ENCODE data around the gene DKC1. TPM values are rescaled to one million over a fixed set of nuclear protein-coding genes. Genes with fewer than 3 reads are reported as not detected.

The DKC1 gene
- total RNA-seq, 2 experiments from 2014 or later: 51.7 to 58.6 TPM

DNA sequence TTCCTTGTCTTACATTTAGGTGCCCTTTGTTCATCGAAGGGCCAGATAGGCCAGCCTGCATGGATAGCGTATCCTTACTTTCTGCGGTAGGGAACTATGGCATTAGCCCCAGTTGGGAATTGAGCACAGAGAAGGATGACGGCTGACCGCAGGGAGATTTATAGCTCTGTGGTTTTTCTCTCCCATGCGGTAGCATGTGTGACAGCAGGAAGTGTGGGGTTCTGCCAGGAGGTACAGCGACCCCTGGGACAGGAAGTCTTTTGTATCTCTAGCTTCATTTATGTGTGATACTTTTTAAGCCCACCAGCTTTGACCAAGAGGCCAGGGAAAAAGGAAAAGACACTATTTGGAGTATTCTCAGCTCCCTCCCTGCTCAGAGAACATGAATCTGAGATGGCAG lies 44.8 kb upstream of the DKC1 start:
- no peaks in the 10 kb centered on the region for H3K9me3 Mint-ChIP-seq
- no peak for ATAC-seq (ENCODE audit: poor library complexity)

DNA sequence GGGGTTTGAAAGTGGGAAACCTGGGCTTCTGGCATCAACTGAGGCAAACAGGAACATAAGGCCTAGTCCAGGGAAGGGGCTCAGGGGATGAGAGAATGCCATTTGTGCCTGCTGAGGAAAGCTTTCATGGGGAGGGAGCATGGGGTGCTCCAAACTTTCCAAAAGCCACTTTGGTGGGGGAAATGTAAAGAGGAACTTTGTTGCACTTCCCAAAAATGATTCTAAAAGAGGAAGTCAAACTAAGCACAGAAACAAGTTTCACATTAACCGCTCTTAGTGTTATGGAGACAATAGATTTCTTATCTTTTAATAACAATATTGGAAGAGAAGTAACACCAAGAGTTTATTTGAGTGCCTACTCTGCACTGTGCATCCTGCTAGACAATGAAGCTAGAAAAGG lies 44.0 kb upstream of the DKC1 start:
- no peaks in the 10 kb centered on the region for H3K36me3 ChIP-seq (ENCODE audit: insufficient read depth, low read length)
- H3K9me3 ChIP-seq (ENCODE audit: control insufficient read depth in 1 of 2, insufficient read depth in 1 of 2, low read length in 2 of 2): no peaks in the 10 kb centered on the region
- Mint-ChIP-seq H3K27ac (peak overlapping the region; percentile 69), H3K36me3 (ENCODE audit: low read depth) (no peaks in the 10 kb centered on the region), H3K4me3 (peak overlapping the region; percentile 62), H3K9me3 (no peaks in the 10 kb centered on the region), H3K4me1 (ENCODE audit: low read depth) (peaks cover 51% of the 10 kb centered on the region), H3K27me3 (no peaks in the 10 kb centered on the region)
- H3K4me1 ChIP-seq (ENCODE audit: insufficient read depth, low read length): peaks cover 36% of the 10 kb centered on the region
- CTCF ChIA-PET: interaction anchor here (3.2 kb wide), 1 partner anchor 30 kb away, joined by 16 read pairs; no protein-coding TSS in a partner anchor
- no peak overlapping the region for H3K4me3 ChIP-seq (ENCODE audit: low read length)
- TF ChIP-seq, protein P1, sequence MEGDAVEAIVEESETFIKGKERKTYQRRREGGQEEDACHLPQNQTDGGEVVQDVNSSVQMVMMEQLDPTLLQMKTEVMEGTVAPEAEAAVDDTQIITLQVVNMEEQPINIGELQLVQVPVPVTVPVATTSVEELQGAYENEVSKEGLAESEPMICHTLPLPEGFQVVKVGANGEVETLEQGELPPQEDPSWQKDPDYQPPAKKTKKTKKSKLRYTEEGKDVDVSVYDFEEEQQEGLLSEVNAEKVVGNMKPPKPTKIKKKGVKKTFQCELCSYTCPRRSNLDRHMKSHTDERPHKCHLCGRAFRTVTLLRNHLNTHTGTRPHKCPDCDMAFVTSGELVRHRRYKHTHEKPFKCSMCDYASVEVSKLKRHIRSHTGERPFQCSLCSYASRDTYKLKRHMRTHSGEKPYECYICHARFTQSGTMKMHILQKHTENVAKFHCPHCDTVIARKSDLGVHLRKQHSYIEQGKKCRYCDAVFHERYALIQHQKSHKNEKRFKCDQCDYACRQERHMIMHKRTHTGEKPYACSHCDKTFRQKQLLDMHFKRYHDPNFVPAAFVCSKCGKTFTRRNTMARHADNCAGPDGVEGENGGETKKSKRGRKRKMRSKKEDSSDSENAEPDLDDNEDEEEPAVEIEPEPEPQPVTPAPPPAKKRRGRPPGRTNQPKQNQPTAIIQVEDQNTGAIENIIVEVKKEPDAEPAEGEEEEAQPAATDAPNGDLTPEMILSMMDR (IDR thresholded peaks at IDR 0.05): no peak
- intact Hi-C loops (cut with DNase I, micrococcal nuclease): loop anchor here (2.0 to 10.0 kb wide), 4 partner anchors 16 to 126 kb away; partner anchors contain the start of gene GAB3 (in 1 of the 2)
- H3K27ac ChIP-seq (ENCODE audit: low read depth in 1 of 2, low read length in 2 of 2): peak overlapping the region; percentile 10 to 63
- H3K27me3 ChIP-seq (ENCODE audit: control insufficient read depth in 1 of 2, insufficient read depth in 2 of 2, low read length in 2 of 2): no peaks in the 10 kb centered on the region
- DNase-seq (no peak), ATAC-seq (ENCODE audit: poor library complexity) (no peak)
- POLR2A ChIA-PET: interaction anchor here (1.2 to 4.3 kb wide), 3 partner anchors 16 to 44 kb away, joined by 4 to 30 read pairs (median 4); partner anchors contain the start of genes DKC1 and GAB3

More for the DNA sequence above, 44.8 kb upstream of the DKC1 start:
- TF ChIP-seq, protein P1 (IDR thresholded peaks at IDR 0.05): no peak
- peaks cover 39% of the 10 kb centered on the region for H3K4me1 ChIP-seq (ENCODE audit: insufficient read depth, low read length)
- intact Hi-C loops (cut with DNase I, micrococcal nuclease): loop anchor here (2.0 to 10.0 kb wide), 5 partner anchors 15 to 127 kb away; partner anchors contain the start of gene GAB3 (in 1 of the 2)
- Mint-ChIP-seq H3K4me3 (peak overlapping the region; percentile 62), H3K36me3 (ENCODE audit: low read depth) (peaks cover 2% of the 10 kb centered on the region), H3K27ac (peak overlapping the region; percentile 69), H3K4me1 (ENCODE audit: low read depth) (peaks cover 52% of the 10 kb centered on the region), H3K27me3 (no peaks in the 10 kb centered on the region)
- H3K36me3 ChIP-seq (ENCODE audit: insufficient read depth, low read length): no peaks in the 10 kb centered on the region
- no peaks in the 10 kb centered on the region for H3K9me3 ChIP-seq (ENCODE audit: control insufficient read depth in 1 of 2, insufficient read depth in 1 of 2, low read length in 2 of 2)
- H3K4me3 ChIP-seq (ENCODE audit: low read length): peak overlapping the region; percentile 11
- ChIA-PET CTCF (interaction anchor here (0.6 to 3.2 kb wide), 3 partner anchors 31 to 52 kb away, joined by 3 to 16 read pairs (median 4); partner anchors contain the start of gene GAB3), POLR2A (interaction anchor here (1.2 to 4.3 kb wide), 3 partner anchors 17 to 45 kb away, joined by 4 to 30 read pairs (median 4); partner anchors contain the start of genes DKC1 and GAB3)
- H3K27ac ChIP-seq (ENCODE audit: low read depth in 1 of 2, low read length in 2 of 2): peak overlapping the region; percentile 21 to 63
- peak in 5 of 14 experiments; percentile 18 to 71 (median 65) for DNase-seq
- no peaks in the 10 kb centered on the region for H3K27me3 ChIP-seq (ENCODE audit: control insufficient read depth in 1 of 2, insufficient read depth in 2 of 2, low read length in 2 of 2)

DNA sequence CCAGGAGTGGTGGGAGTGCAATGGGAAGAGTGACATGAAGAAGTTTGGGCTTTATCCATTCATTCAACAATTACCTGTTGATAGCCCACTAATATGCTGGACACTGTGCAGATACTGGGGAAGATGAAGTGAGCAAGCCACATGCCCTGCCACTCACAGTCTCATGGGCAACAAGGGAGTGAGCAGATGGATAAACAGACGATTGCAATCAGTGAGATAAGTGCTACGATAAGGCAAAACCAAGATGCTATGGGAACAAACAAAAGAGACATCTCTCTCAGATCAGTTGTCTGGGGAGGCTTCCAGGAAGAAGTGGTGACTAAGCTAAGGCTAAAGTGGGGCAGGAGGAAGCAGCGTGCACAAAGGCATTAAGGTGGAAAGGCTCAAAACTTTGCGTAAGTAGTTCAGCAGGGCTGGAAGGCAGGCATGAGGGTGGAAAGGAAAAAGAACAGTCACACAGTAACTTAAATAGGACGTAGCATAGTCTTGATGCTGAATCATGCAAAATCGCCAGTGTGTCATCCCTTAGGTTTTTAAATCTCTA lies 43.5 kb upstream of the DKC1 start:
- Histone ChIP-seq H3K27ac (ENCODE audit: low read depth in 1 of 2, low read length in 2 of 2) (peak overlapping the region; percentile 10 to 63), H3K4me3 (ENCODE audit: low read length) (no peak overlapping the region), H3K36me3 (ENCODE audit: insufficient read depth, low read length) (no peaks in the 10 kb centered on the region), H3K9me3 (ENCODE audit: control insufficient read depth in 1 of 2, insufficient read depth in 1 of 2, low read length in 2 of 2) (no peaks in the 10 kb centered on the region), H3K4me1 (ENCODE audit: insufficient read depth, low read length) (peaks cover 42% of the 10 kb centered on the region), H3K27me3 (ENCODE audit: control insufficient read depth in 1 of 2, insufficient read depth in 2 of 2, low read length in 2 of 2) (no peaks in the 10 kb centered on the region)
- intact Hi-C loops (cut with DNase I, micrococcal nuclease): loop anchor here (2.0 to 10.0 kb wide), 4 partner anchors 16 to 126 kb away; partner anchors contain the start of gene GAB3 (in 1 of the 2)
- Mint-ChIP-seq H3K27me3 (no peaks in the 10 kb centered on the region), H3K36me3 (ENCODE audit: low read depth) (no peaks in the 10 kb centered on the region), H3K4me1 (ENCODE audit: low read depth) (peaks cover 51% of the 10 kb centered on the region), H3K27ac (peak overlapping the region; percentile 69), H3K9me3 (no peaks in the 10 kb centered on the region), H3K4me3 (peak overlapping the region; percentile 32)
- ATAC-seq (ENCODE audit: poor library complexity) (peak; percentile 81), DNase-seq (peak in 10 of 14 experiments; percentile 16 to 81 (median 38))
- ChIA-PET CTCF (interaction anchor here (3.2 kb wide), 1 partner anchor 29 kb away, joined by 16 read pairs; no protein-coding TSS in a partner anchor), POLR2A (interaction anchor here (0.7 to 4.3 kb wide), 4 partner anchors 13 to 31 kb away, joined by 3 to 30 read pairs (median 5); partner anchors contain the start of gene GAB3)
- TF ChIP-seq, protein P1 (IDR thresholded peaks at IDR 0.05): no peak
